COLO668 (cell line): ENCODE data around the gene NHLRC1.
A peak's percentile ranks its signal among the peaks of the same experiment; 100 is the strongest.
"Not testable (repeated sequence)": the region's sequence is repeated elsewhere in the genome, so short reads cannot be mapped to it uniquely, and the experiment has no call there.

Experiments used
- DNase-seq: peaks from one replicate; lab custom pipeline; 2025; ENCODE audit not compliant: unreplicated experiment; lab: John Stamatoyannopoulos, UW

The NHLRC1 gene

GRCh38 chr6:18122128-18123093 lies at the start of gene NHLRC1:
Gene NHLRC1 (minus strand): TSS chr6:18122677. CDS start chr6:18122606, 71 bp downstream.
- peak; percentile 86 for DNase-seq

GRCh38 chr6:18171871-18172270 lies 49.4 kb upstream of the NHLRC1 start:
- DNase-seq = no peak

GRCh38 chr6:18168264-18168663 lies 45.8 kb upstream of the NHLRC1 start:
- no peak for DNase-seq

- no peak for DNase-seq
Measured at GRCh38 chr6:18166312-18167036, 44.0 kb upstream of the NHLRC1 start.

GRCh38 chr6:18165751-18166150 lies 43.3 kb upstream of the NHLRC1 start:
- DNase-seq = no peak

- no peak for DNase-seq
Measured at GRCh38 chr6:18162401-18162800, 39.9 kb upstream of the NHLRC1 start.

GRCh38 chr6:18161431-18161830 lies 39.0 kb upstream of the NHLRC1 start:
- no peak for DNase-seq

- no peak for DNase-seq
Measured at GRCh38 chr6:18160911-18161310, 38.4 kb upstream of the NHLRC1 start.

- DNase-seq = peak; percentile 75
Measured at GRCh38 chr6:18155864-18156421, 33.5 kb upstream of the NHLRC1 start.

GRCh38 chr6:18155150-18155863 lies 32.8 kb upstream of the NHLRC1 start, which contains the start of gene KDM1B:
Gene KDM1B (plus strand): TSS chr6:18155422. CDS start chr6:18159896, 4,474 bp downstream.
- DNase-seq = peak; percentile 95

GRCh38 chr6:18154507-18155149 lies 32.2 kb upstream of the NHLRC1 start, which contains the start of gene TPMT:
Gene TPMT (minus strand): TSS chr6:18155077. CDS start chr6:18149127, 5,950 bp downstream.
- peak; percentile 7 for DNase-seq

- DNase-seq = no peak
Measured at GRCh38 chr6:18153311-18153703, 30.8 kb upstream of the NHLRC1 start.

- no peak for DNase-seq
Measured at GRCh38 chr6:18151801-18152200, 29.3 kb upstream of the NHLRC1 start.

- not testable (repeated sequence) for DNase-seq
Measured at GRCh38 chr6:18151391-18151790, 28.9 kb upstream of the NHLRC1 start.

GRCh38 chr6:18148304-18149025 lies 26.0 kb upstream of the NHLRC1 start:
- DNase-seq = no peak

GRCh38 chr6:18147616-18148015 lies 25.1 kb upstream of the NHLRC1 start:
- no peak for DNase-seq

GRCh38 chr6:18147160-18147559 lies 24.7 kb upstream of the NHLRC1 start:
- no peak for DNase-seq

GRCh38 chr6:18142591-18142861 lies 20.0 kb upstream of the NHLRC1 start:
- DNase-seq = no peak

GRCh38 chr6:18141805-18142590 lies 19.5 kb upstream of the NHLRC1 start:
- no peak for DNase-seq
